Measurements from ENCODE around the gene SELENOO.

The SELENOO gene

DNA sequence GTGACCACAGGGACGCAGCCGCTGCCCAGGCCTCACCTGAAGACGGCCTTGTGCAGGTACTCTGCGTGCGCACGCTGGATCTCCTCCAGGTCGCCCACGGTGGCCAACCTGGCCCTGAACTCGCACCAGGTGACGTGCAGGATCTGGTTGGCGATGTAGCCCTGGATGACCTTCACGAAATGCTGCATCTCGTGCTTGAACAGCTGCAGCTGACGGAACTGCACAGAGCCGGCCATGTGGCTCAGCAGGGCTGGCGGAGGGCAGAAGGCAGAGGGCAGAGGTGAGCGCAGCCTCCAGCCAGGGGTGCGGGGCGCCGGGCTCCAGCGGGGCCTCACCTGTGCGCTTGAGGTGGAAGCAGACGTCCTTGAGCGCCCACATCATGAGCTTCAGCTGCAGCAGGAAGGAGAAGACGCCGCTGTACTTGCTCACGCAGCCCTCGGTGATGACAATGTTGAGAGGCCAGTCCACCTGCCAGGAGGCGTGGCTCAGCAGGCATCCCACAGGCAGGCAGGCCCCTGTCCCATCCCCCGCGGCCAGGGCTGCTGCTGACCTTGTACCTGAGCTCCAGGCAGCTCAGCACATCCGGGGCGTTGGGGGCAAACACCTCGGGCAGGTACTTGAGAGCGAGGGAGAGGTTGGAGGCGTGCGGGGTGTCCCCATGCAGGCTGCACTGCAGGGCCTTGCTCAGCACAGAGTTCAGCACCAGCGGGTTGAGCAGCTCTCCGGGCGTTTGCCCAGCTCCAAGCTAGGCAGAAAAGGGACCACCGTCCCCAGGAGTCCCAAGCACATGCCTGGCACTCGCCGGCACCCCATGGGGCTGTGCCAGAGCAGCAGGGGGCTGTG, 17.6 kb downstream of the SELENOO start:
- no peak for DNase-seq

DNA sequence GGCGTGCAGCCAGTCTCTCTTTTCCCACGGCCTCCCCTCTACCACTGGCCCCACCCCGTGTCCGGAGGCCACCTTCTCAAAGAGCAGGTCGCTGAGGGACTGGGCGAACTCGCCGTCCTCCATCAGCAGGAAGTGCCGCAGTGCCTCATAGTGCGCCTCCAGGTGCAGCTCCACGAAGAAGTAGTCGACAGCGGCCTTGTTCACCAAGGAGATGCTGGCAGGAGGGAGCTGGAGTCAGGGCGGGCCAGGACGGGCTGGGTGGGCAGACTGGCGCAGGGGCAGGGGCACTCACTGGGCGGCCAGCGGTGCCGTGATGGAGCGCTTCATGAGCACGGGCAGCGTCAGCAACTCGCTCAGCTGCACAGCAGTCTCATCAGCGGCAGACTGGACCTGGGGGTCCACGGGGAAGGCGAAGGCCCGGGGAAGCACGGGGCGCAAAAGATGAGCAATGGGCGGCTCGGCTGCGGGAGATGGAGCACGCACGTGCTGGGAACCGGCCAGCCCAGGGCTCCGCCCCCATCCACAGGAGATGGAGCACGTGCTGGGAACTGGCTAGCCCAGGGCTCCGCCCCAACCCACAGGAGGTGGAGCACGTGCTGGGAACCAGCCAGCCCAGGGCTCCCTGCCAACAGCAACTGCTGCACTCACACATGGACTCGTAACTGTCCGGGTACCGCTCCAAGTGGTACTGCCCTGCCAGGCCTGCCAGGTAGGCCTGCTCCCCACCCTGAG, 18.4 kb downstream of the SELENOO start:
- no peak for DNase-seq

DNA sequence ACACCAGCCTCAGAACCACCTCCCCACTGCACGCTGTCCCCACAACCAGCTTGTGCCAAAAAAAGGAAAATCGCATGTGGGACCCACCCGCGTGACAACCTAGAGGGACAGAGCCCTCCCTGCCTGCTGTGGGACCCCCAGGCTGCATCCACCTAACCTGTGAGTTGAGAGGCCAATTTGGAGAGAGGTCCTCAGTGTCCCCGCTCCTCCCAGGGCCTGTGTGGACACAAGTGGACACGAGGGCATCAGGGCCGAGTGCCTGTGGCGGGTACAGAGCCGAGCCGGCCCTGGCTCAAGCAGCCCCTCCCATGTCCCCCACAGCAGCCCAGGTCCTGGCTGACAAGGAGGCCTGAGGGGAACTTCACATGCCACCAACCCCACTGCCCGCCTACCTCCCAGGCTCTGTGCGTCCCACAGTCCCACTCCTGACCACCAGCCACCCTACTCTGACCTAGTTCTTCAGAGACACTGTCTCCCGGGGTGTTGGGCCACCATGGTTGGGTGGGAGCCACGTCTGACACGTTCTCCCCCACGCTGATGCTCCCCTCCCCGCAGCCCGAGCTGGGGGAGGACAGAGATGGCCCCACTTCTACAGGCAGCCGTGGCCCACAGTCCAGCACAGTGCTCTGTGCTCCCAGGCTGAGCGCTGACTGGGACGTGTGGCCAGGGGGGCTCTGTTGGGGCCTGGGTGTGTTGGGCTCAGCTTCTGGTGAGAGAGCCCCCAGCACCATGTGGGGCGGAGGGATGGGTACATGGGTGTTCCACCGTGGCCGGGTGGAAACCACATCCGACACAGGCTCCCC, 19.2 kb downstream of the SELENOO start:
- no peak for DNase-seq

DNA sequence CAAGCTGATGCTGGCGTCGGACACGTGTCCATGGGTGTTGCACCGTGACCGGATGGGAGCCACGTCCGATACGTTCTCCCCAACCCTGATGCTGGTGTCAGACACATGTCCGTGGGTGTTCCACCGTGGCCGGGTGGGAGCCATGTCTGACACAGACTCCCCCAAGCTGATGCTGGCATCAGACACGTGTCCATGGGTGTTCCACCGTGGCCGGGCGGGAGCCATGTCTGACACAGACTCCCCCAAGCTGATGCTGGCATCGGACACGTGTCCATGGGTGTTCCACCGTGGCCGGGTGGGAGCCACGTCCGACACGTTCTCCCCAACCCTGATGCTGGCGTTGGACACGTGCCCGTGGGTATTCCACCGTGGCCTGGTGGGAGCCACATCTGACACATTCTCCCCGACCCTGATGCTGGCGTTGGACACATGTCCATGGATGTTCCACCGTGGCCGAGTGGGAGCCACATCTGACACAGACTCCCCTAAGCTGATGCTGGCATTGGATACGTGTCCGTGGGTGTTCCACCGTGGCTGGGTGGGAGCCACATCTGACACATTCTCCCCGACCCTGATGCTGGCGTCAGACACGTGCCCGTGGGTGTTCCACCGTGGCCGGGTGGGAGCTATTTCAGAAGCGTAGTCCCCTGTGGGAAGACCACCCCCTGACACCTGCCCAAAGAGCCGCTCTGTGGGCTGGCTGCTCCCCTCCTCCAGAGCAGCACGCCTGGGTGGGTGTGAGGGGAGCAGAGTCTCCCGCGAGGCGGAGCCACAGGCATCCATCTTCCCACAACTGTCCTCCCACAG, 20.0 kb downstream of the SELENOO start:
- DNase-seq, result no peak

DNA sequence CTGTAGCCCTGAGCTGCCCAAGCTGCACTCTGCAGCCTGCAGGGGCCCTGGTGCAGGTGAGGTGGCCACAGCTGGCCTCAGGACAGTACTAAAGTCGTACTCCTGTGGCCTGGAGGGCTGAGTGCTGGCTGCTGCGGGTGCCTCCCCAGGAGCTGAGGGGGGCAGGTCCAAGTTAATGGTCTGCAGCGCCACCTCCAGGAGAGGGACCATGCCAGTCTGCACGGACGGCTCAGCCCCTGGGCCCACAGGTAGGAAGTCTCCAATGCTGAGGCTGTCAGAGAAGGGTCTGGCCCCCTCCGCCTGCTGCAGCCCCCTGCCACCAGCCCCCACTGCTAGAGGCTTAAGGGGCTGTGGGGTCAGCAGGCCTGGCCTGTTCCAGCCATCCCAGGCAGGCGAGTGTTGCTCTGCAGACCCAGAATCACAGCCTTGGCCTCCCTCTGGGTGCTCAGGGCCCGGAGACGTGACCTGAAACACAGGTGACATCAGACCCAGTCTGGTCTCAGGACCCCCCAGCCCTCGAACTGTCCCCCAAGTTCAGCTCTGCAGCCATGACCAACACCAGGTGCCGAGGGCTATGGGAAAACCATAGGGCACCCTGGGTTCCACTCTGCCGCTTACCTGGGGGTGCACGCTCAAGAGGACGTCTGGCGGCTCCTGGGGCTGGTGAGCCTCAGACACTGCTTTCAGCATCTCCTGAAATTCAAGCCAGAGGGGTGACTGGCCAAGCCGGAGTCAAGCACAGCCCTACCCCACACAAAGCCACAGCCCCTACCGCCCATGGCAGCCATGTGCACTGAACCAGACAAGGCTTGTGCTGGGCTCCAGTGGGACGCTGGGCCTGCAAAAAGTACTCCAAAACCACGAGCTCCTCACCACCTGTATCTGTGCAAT, 20.8 kb downstream of the SELENOO start:
- no peak for DNase-seq

DNA sequence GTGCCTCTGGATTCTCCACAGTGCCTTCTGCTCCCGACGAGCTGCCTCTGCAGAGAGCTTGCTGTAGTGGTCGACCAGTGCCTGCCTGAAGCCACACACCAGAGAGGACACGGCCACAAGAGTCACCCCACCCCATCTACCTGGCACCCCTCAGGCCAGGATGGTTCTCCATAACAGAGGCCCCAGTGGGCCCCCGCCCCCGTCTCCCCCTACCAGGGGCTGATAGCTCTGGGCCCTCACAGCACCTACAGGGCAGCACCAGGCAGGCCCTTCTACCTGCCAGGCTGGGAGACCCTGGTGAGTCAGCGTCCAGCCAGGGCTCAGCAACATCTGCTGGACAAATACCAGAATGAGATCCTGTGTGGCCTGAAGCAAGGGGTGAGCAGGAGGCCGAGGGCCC, 21.7 kb downstream of the SELENOO start:
- DNase-seq, result no peak

DNA sequence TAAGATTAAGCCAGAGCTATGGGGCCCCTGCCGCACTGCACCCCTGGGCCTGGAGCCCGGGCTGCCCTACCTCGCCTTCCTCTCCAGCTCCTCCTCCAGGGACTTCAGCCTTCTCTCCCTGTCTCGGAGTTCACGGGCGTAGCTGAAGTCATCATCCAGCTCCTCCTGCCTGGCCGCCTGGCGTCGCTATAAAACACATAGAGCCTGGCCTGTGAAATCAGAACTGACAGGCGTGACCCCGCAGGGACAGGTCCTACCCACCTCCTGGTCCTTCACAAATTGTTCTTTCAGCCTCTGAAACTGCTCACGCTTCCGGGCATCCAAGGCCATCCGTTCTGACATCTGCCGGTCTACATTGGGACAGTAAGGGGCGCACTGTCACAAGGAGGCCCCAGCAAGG, 23.3 kb downstream of the SELENOO start:
- no peak for DNase-seq

DNA sequence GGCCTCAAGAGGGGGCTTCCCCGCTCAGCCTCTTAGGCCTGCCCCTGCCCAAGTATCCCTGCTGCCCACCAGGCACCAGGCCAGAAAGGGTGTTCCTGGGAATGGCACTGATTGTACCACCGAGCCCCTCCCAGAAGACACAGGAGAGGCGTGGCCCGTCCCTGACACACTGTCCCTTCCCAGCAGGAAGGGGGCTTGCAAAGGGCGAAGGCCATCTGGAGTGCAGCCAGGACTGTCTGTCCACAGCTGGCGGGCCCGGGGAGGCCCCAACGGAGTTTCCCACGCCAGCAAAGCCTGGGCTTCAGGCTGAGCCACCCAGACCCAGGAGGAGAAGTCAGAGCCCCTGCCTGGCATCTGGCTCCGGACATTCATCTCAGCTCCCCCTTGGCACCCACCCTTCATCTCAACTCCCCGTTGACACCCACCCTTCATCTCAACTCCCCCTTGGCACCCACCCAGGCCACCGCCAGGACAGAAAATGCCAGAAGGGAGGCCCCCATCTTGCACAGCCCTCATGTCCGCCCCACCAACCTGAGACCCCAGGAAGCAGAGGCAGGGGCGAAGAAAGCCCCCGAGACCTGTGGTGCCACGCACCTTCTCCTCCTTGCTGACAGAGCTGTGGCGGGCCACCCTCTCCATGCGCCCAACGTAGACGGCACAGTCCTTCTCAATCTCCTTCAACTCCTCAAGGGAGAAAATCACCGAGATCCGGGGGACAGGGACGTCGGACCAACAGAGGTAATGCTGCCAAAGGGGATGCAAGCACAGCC, 24.6 kb downstream of the SELENOO start:
- DNase-seq, result no peak

DNA sequence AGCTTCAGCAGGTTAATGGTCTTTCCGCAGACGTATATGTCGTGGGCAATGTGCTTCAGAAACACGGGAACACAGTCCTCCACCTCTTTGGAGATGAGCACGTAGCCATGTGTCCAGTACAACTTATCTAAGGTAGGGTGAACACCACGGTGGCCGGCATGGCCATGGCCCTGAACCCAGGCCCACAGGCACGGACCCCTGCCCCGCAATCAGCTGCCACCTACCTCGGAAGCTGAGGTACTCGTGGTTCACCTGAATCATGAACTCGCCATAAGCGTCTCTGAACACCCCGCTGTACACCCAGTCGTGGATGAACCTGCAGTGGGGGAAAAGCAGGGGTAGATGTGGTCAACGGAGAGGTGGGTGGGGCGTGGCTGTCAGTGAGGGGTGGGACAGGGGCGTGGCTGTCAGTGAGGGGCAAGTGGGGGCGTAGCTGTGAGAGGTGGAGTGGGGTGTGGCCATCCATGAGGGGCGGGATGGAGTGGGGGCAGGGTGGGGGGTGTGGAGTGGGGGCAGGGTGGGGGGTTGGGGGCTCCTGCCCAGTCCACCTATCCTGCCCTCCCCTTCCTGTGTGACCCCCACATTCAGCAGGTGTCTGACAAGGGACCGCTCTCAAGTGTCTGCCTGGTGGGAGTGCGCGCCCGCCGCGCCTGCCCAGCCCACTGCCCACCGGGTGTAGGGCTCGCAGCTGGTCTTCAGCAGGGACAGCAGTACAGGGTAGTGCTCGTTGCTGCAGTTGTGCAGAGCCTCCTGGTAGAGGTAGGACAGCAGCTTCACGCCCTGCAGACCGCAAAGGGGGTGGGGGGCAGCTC, 25.5 kb downstream of the SELENOO start:
- DNase-seq, result no peak

DNA sequence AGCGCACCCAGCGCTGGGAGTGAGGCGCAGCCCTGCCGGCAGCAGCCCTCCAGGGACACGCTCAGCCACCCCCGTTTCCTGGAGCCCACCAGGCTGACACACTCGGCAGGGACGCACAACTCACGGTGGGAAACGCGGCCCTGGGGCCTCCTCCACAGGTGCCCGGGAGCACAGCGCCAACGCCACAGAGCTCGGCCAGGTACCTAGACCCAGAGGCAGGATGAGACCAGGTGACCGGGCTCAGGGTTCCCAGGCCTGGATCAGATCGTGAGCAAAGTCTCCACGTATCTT, 26.0 kb downstream of the SELENOO start:
- no peak for DNase-seq

DNA sequence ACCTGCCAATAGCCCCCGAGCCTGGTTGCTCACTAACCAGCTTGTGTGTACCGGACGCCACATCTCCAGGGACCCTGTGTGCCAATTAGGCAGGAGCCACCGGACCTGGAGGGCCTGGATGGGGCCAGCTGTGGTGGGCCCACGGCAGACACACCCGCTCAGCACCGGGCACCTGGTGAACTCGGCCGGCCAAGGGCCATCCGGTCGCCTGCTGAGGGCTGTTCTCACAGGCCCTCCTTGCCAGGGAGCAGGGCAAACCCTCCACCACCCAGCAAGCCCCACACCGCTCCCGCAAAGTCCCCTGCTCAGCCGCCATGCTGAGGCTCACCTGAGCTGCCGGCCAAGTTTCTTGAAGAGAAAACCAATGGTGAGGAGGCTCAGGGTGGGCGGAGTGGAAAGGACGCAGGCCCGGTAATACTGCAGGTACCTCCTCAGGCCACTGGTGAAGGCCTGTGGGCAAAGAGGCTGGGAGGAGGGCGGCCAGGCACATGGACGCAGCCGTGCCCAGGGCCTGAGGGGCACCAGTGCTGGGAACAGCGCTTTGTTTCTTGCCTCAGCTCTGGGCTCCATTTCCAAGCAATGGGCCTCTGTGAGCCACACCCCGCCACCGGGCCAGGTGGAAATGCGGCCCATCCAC, 26.9 kb downstream of the SELENOO start:
- DNase-seq, result no peak

DNA sequence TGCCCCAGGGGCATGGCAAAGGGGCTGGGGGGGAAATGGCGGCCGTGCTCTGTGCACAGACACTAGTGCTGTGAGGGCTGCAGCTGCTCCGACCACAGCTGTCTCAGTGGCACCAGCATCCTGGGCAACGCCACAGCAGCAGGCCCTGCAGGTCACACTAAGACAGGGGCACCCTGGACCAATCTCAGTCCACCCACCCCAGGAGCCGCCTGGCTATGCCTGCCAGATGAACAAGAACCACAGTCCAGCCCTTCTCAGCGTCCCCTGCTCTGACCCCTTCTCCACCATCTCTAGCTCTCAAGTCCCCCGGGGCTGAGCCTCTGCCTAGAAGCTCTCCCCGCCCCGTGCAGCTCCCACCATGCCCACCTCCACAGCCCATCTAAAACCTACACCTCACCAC, 27.6 kb downstream of the SELENOO start:
- DNase-seq, result no peak

DNA sequence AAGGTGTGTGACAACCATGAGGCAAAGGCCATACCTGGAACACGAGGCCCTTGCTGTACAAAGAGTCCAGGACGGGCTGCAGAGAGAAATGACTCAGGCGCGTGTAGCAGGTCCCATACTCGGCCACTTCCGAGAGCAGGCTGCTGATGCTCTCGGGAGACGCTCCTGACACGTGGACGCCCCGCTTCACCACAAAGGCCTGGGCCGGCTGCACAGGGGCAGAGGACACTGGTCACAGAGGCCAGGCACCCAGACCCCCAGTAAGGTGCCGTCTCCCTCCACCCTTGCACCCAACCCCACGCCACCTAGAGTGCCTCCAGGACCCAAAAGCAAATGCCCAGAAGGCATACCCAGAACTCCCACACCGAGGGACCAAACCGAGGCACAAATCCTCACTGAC, 28.6 kb downstream of the SELENOO start:
- no peak for DNase-seq

DNA sequence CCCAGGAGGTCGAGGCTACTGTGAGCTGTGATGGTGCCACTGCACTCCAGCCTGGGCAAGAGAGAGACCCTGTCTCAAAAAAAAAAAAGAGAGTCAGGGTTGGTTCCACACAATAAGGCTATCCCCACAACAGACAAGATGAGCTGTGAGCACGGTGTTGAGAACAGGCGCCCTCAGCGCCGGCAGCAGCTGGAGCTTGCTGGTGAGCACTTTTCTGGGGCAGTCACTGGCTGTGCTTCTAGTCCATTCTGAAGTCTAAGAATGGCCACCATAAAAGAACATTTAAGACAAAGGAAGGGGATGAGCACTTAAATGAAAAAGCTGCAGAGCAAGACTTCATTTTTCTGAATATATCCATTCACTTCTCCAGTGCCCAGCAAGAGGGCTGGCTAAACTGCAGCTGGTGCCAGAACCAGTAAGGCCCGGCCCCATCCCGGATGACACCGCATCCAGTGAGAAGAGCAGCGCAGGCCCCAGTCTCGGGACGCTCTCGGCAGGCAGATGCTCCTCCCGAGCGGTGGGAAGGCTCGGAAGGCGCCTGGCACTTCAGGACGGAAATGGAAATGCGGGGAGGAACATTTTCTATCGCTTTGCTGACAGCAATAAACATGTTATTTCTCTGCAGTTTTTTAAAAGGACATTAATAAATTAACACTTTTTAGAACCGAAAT, 31.8 kb downstream of the SELENOO start:
- DNase-seq, result no peak

DNA sequence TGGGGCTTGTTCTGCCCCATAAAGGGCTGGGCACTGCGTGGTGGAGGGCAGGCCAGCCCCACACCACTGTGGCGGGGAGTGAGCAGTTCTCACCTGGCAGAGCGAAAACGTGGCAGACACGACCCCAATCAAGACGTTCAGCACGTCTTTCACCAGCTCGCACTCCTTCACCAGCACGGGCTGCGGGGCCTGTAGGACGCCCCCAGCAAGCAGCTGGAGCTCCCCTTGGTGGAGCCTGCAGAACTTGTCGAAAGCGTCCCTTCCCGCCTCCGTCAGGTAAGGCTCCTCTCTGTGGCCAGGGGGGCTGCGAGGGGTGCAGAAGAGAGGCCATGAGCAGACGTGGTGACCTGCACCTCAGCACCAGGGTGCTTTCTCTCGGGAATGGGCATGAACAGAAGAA, 32.4 kb downstream of the SELENOO start:
- no peak for DNase-seq

DNA sequence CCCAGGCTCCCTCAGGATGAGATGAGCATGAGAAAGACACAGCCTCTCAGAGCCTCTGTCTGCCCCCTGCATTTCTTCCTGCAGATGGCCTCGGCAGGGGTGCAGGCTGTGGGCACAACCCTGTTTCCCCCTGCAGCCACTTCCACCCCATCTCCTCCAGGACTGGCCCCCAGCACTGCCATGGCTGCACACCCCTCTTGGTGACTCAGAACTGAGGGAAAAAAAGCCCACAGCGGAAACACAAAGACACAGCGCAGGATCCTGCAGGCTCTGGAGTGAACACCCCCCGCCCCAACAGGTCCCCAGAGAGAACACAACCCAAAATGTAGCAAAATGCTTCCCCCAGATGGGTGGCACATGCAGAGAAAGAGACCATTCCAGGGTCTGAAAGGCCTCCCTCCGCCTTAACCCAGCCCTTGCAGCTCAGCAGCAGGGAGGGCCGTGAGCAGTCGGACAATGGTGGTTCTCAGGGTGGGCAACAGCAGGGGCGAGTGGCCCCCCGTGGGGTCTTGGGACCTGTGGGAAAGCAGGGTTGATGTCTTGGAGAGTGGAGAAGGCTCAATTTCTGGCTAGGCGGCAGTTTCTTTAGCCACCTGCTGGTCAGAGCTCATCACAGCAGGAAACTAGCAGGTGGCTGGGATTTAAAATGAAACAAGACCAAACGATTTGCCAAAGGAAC, 36.1 kb downstream of the SELENOO start:
- DNase-seq, result no peak

DNA sequence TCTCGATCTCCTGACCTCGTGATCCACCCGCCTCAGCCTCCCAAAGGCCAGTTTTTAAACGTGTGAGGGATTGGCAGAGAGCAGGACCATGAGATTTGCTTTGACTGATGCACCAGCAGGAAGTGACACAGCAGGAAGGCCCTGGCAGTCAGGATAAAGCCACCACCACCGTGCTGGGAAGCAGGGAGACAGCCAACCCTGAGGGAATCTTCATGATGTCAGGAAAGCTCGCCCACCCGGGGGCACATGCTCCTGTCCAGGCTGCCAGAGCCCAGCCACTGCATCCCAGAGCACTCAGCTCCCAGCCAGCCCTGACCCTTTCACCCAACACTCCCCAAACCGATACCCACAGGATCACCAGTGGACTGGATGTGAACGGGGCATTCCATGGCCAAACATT, 37.9 kb downstream of the SELENOO start:
- DNase-seq, result no peak

DNA sequence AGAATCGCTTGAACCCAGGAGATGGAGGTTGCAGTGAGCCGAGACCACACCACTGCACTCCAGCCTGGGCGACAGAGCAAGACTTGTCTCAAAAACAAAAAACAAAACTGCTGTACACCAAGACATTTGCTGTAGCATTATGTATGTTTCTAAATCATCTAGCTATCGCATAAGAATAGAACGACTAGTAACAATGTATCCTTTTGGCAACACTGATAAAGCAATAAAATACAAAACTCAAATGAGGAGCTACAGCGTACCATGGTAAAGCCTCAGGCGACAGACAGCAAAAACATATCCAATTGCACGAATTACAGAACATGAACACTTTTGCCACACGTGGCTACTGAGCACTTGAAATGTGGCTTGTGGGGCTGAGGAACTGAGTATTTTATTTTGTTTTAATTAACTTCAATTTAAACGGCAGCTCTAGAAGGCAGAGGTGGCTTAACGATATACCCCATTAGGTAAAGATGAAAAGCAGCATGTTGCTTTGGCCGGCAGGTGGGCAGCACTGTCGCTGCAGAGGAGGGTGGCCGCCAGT, 41.7 kb downstream of the SELENOO start:
- no peak for DNase-seq

All from NCI-H526 treated with DMSO at 0.1 percent for 48 hours (cell line).